Measurements from ENCODE around the gene NUDCD3. TPM values are rescaled to one million over a fixed set of nuclear protein-coding genes. Genes with fewer than 3 reads are reported as not detected.
A peak's percentile ranks its signal among the peaks of the same experiment; 100 is the strongest.

The NUDCD3 gene
- total RNA-seq, 2 donors from 2014 or later = 70.8 to 108 TPM

GRCh38 chr7:44530990-44531389 is 40.5 kb upstream of the NUDCD3 start:
- Mint-ChIP-seq H3K9me3 (no peaks in the 10 kb centered on the region), H3K36me3 (no peaks in the 10 kb centered on the region), H3K27ac (no peak overlapping the region), H3K4me1 (ENCODE audit: low read depth in 2 of 2) (no peaks in the 10 kb centered on the region), H3K27me3 (peaks cover 0 to 3% of the 10 kb centered on the region in 2 donors), H3K4me3 (no peak overlapping the region)
- DNase-seq (ENCODE audit: low spot score) (no peak), ATAC-seq (no peak)

- H3K27ac Mint-ChIP-seq = no peak overlapping the region
- H3K36me3 Mint-ChIP-seq = peaks cover 12% of the 10 kb centered on the region
- no peaks in the 10 kb centered on the region for H3K4me1 Mint-ChIP-seq (ENCODE audit: low read depth in 2 of 2)
- H3K27me3 Mint-ChIP-seq = peaks cover 0 to 14% of the 10 kb centered on the region in 2 donors
- H3K9me3 Mint-ChIP-seq = peaks cover 7% of the 10 kb centered on the region
- DNase-seq (ENCODE audit: low spot score) = no peak
- H3K4me3 Mint-ChIP-seq = no peak overlapping the region
- no peak for ATAC-seq
These were observed 34.4 kb upstream of the NUDCD3 start for GRCh38 chr7:44524811-44525388.

GRCh38 chr7:44522315-44522714 is 31.9 kb upstream of the NUDCD3 start:
- Mint-ChIP-seq H3K9me3 (peaks cover 7% of the 10 kb centered on the region), H3K4me3 (no peak overlapping the region), H3K4me1 (ENCODE audit: low read depth in 2 of 2) (no peaks in the 10 kb centered on the region), H3K27me3 (peaks cover 0 to 14% of the 10 kb centered on the region in 2 donors), H3K27ac (no peak overlapping the region), H3K36me3 (peaks cover 12% of the 10 kb centered on the region)
- DNase-seq (ENCODE audit: low spot score) (no peak), ATAC-seq (no peak)

DNA sequence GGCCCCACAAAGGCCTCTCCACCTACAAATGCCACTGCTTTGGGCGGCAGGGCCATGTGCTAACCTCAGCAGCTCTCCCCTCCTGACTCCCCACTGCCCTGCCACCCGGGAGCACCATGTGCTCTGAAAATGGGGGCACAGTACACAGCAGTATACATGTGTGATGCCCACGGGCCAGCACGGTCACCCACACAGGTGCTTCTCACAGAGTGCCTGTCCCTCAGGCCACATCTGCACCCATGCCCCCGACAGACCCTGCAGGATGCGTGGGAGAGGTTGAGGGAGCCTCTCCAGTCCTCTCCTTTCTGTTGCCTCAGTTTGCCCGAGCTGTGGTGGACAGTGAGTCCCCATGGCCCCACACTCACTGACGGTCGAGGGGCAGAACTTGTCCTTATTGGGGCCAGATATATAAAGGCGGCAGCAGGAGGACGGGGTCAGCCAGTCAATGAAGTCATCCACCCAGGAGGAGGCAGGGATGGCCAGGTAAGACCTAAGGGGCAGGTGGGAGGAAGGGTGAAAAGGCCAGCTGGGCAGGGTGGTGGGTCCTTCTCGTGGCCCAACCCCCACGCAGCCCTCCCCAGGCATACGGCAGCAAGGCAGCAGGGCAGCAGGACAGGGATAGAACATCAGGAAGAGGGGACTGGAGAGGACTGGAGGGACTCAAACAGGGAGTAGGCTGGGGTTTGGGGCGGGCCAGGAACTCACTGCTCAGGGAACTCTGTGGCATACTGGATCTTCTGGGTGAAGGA is 31.1 kb upstream of the NUDCD3 start:
- DNase-seq (ENCODE audit: low spot score) = no peak
- H3K9me3 Mint-ChIP-seq = peaks cover 7% of the 10 kb centered on the region
- H3K4me3 Mint-ChIP-seq = no peak overlapping the region
- peaks cover 12% of the 10 kb centered on the region for H3K36me3 Mint-ChIP-seq
- no peaks in the 10 kb centered on the region for H3K4me1 Mint-ChIP-seq (ENCODE audit: low read depth in 2 of 2)
- peak in 1 of 2 donors; percentile 32 for ATAC-seq
- peaks cover 0 to 14% of the 10 kb centered on the region in 2 donors for H3K27me3 Mint-ChIP-seq
- H3K27ac Mint-ChIP-seq = no peak overlapping the region

- DNase-seq (ENCODE audit: low spot score) (no peak), ATAC-seq (no peak)
- Mint-ChIP-seq H3K27me3 (peaks cover 0 to 14% of the 10 kb centered on the region in 2 donors), H3K27ac (no peak overlapping the region), H3K4me3 (no peak overlapping the region), H3K9me3 (peaks cover 7% of the 10 kb centered on the region), H3K36me3 (peaks cover 12% of the 10 kb centered on the region), H3K4me1 (ENCODE audit: low read depth in 2 of 2) (no peaks in the 10 kb centered on the region)
These were observed 30.1 kb upstream of the NUDCD3 start for GRCh38 chr7:44520574-44520973.

DNA sequence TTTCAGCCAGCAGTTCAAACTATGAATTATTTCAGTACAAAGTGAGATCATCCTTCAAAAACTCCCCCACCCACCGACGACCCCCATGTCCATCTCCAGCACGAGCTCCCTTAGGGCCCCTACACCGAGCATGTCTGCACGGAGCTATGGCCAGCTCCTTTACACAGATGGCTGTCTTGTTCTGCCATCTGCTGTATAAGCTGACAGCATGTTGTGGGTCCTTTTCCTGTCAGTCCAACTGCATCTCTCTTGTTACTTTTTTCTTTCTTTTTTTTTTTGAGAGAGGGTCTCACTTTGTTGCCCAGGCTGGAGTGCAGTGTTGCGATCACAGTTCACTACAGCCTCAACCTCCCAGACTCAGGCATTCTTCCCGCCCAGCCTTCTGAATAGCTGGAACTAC is 29.1 kb upstream of the NUDCD3 start:
- no peak overlapping the region for H3K4me3 Mint-ChIP-seq
- H3K27me3 Mint-ChIP-seq = peaks cover 0 to 10% of the 10 kb centered on the region in 2 donors
- H3K9me3 Mint-ChIP-seq = peaks cover 3% of the 10 kb centered on the region
- H3K27ac Mint-ChIP-seq = no peak overlapping the region
- no peaks in the 10 kb centered on the region for H3K4me1 Mint-ChIP-seq (ENCODE audit: low read depth in 2 of 2)
- no peak for ATAC-seq
- peaks cover 7% of the 10 kb centered on the region for H3K36me3 Mint-ChIP-seq
- no peak for DNase-seq (ENCODE audit: low spot score)

- peaks cover 0 to 6% of the 10 kb centered on the region in 2 donors for H3K27me3 Mint-ChIP-seq
- H3K4me1 Mint-ChIP-seq (ENCODE audit: low read depth in 2 of 2) = no peaks in the 10 kb centered on the region
- no peak overlapping the region for H3K4me3 Mint-ChIP-seq
- H3K9me3 Mint-ChIP-seq = no peaks in the 10 kb centered on the region
- H3K36me3 Mint-ChIP-seq = peaks cover under 1% of the 10 kb centered on the region
- ATAC-seq (no peak), DNase-seq (ENCODE audit: low spot score) (no peak)
- H3K27ac Mint-ChIP-seq = no peak overlapping the region
These were observed 28.3 kb upstream of the NUDCD3 start for GRCh38 chr7:44518761-44519160.

GRCh38 chr7:44517175-44517574 is 26.7 kb upstream of the NUDCD3 start:
- Mint-ChIP-seq H3K9me3 (no peaks in the 10 kb centered on the region), H3K36me3 (no peaks in the 10 kb centered on the region), H3K4me3 (no peak overlapping the region), H3K27me3 (peaks cover 0 to 3% of the 10 kb centered on the region in 2 donors), H3K4me1 (ENCODE audit: low read depth in 2 of 2) (no peaks in the 10 kb centered on the region), H3K27ac (no peak overlapping the region)
- ATAC-seq (peak in 1 of 2 donors; percentile 15), DNase-seq (ENCODE audit: low spot score) (no peak)

DNA sequence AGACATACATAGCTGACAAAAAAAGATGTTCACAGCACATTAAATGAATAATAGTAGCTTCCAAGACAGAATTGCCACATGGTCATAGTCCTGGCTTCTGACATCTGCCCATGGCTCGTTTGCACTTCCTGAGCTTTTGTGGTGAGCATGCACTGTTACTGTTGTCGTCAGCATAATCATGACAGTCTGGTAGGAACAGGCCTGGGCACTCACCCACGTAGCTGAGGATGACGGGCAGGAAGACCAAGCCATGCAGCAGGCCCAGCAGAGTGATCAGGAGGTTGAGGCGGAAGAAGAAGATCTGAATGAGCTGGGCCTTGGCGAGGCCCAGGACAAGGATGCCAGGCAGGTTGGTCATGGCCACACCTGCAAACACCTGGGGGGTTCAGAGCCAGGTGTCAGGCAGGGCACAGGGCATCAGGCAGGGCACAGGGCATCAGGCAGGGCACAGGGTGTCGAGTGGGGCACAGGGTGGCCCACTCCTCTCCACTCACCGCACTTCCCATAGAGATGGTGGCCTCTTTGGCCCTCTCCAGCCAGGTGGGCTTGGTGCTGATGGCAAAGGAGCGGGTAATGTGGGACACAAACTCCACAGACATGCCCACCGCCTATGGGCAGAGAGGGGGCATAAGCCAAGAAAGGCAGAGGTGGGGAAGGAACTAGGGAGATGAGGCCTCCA is 25.3 kb upstream of the NUDCD3 start:
- no peaks in the 10 kb centered on the region for H3K9me3 Mint-ChIP-seq
- DNase-seq (ENCODE audit: low spot score) (no peak), ATAC-seq (peak in 1 of 2 donors; percentile 7)
- no peaks in the 10 kb centered on the region for H3K36me3 Mint-ChIP-seq
- no peak overlapping the region for H3K27ac Mint-ChIP-seq
- no peaks in the 10 kb centered on the region for H3K4me1 Mint-ChIP-seq (ENCODE audit: low read depth in 2 of 2)
- peaks cover 10 to 13% of the 10 kb centered on the region in 2 donors for H3K27me3 Mint-ChIP-seq
- H3K4me3 Mint-ChIP-seq = no peak overlapping the region

GRCh38 chr7:44512736-44513135 is 22.3 kb upstream of the NUDCD3 start:
- H3K4me3 Mint-ChIP-seq = no peak overlapping the region
- no peaks in the 10 kb centered on the region for H3K9me3 Mint-ChIP-seq

DNA sequence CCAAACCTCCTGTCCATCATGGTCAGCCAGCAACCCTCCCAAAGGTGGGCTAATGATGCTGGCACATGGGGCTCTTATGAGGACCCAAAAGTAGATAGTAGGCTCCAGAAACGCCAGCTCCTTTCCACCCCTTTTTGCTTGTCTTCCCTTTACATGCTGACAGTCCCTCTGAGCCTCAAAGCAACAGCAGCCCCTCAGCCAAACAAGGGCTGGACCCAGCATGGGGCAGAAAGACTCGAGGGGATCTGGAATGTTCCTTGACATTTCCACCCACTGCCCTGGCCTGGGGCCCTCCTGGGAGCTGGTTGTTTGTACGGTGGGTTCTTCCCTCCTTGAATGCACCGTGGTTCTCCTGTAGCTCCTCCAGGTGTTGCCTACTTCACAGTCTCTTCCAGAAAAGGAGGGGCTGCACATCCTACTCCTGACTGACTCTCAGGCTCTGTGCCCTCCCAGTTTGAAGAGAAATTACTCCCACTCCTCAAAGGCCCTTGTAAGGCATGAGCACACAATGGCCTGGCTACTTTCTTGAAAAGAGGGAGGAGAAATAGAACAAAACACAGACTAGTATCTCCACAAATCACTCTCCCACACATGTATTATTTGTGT is 21.5 kb upstream of the NUDCD3 start:
- Mint-ChIP-seq H3K9me3 (no peaks in the 10 kb centered on the region), H3K27ac (no peak overlapping the region), H3K27me3 (peaks cover 23 to 24% of the 10 kb centered on the region in 2 donors), H3K4me1 (ENCODE audit: low read depth in 2 of 2) (no peaks in the 10 kb centered on the region), H3K36me3 (no peaks in the 10 kb centered on the region), H3K4me3 (no peak overlapping the region)
- DNase-seq (ENCODE audit: low spot score) (no peak), ATAC-seq (no peak)

More at GRCh38 chr7:44512736-44513135, 22.3 kb upstream of the NUDCD3 start:
- no peaks in the 10 kb centered on the region for H3K36me3 Mint-ChIP-seq
- H3K27me3 Mint-ChIP-seq = peaks cover 21 to 22% of the 10 kb centered on the region in 2 donors
- DNase-seq (ENCODE audit: low spot score) = no peak
- no peak for ATAC-seq
- H3K4me1 Mint-ChIP-seq (ENCODE audit: low read depth in 2 of 2) = no peaks in the 10 kb centered on the region
- H3K27ac Mint-ChIP-seq = no peak overlapping the region

GRCh38 chr7:44511236-44511635 is 20.8 kb upstream of the NUDCD3 start:
- DNase-seq (ENCODE audit: low spot score) = no peak
- no peak overlapping the region for H3K27ac Mint-ChIP-seq
- H3K36me3 Mint-ChIP-seq = peaks cover 4% of the 10 kb centered on the region
- H3K4me3 Mint-ChIP-seq = no peak overlapping the region
- no peak for ATAC-seq
- H3K4me1 Mint-ChIP-seq (ENCODE audit: low read depth in 2 of 2) = no peaks in the 10 kb centered on the region
- no peaks in the 10 kb centered on the region for H3K9me3 Mint-ChIP-seq
- H3K27me3 Mint-ChIP-seq = peaks cover 27 to 28% of the 10 kb centered on the region in 2 donors

DNA sequence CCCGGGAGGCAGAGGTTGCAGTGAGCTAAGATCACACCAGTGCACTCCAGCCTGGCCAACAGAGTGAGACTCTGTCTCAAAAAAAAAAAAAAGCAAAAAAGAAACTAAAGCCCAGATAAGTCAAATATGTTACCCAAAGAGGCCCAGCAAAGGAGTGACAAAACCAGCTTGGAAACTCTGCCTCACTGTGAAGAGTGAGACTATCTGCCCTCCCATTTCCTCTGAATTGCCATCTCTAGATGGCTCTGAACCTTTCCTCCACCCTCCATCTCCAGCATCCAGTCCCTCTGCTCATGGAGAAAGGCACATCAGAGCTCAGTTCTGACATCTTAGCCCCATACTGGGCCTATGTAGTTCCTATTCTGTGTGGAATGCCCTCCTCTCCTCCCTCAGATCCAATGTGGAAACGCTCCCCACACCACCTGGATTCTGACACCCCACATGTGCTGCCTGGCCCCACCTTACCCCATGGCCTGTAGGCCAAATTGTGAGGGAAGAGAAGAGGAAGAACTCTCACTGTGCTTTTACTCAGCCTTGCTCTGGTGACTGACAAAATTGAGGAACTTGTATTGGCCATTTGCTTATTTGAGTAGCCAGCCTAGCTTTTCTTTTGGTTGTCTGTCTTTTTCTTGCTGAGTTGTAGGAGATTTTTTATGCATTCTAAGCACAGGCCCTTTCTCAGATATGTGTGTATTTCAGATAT is 18.0 kb upstream of the NUDCD3 start:
- DNase-seq (ENCODE audit: low spot score) (no peak), ATAC-seq (no peak)
- Mint-ChIP-seq H3K4me3 (no peak overlapping the region), H3K9me3 (peaks cover 4% of the 10 kb centered on the region), H3K4me1 (ENCODE audit: low read depth in 2 of 2) (peaks cover 0 to 4% of the 10 kb centered on the region in 2 donors), H3K36me3 (peaks cover 4% of the 10 kb centered on the region), H3K27ac (no peak overlapping the region), H3K27me3 (peaks cover 28 to 30% of the 10 kb centered on the region in 2 donors)

All from natural killer cell treated with Interleukin-12 subunit alpha and Interleukin-12 subunit beta and Interleukin-15 and Interleukin-18, amount 100 ng/mL, for 72 hours (primary cell).